HK-2 (cell line): ENCODE data around the gene ITGB7.

ENCODE experiments used
- DNase-seq: peaks from one replicate; pipeline ENCODE4 v3.0.0-alpha.2; 2018; ENCODE audit not compliant: unreplicated experiment

Gene ITGB7

GRCh38 chr12:53207042-53207441, at the start of gene ITGB7:
Gene ITGB7, minus strand, starts transcription at chr12:53207251. Its CDS starts 6,808 bp downstream, at chr12:53200443.
- no peak for DNase-seq

GRCh38 chr12:53255996-53256395, 48.9 kb upstream of the ITGB7 start:
- no peak for DNase-seq

DNA sequence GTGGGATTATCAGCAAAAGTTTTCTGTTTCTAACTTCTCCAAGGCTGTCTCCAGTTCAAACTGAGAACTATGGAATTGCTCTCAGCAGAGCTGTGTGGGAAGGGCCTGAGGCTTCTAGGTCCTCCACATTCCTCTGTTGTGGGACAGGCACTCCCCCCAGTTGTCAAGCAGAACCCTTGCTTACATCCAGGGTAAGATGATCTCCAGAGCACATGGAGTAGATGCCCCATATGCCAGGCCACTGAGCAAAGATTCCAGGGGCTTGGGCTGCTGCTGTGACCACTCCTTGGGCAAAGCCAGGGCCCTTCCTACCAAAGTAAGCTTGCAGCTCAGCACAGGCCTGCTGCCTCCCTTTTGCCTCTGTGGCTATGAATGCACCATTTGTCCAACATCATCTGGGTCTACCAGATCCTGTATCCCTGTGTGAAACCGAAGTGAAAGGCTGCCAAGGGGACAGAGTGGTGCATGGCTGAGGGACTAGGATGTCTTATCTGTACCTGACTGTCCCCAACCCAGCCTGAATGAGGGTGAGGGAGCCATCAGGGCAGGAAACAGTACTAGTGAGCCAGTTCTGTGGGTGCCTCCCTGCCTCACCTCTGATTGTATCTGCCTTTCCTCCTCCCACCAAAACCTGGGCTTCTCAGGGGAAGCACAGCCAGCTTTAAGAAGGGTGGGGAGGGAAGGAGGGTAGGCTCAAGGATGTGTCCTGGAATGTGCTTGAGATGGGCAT, 47.9 kb upstream of the ITGB7 start:
- no peak for DNase-seq

GRCh38 chr12:53253298-53253697, 46.2 kb upstream of the ITGB7 start:
- no peak for DNase-seq

DNA sequence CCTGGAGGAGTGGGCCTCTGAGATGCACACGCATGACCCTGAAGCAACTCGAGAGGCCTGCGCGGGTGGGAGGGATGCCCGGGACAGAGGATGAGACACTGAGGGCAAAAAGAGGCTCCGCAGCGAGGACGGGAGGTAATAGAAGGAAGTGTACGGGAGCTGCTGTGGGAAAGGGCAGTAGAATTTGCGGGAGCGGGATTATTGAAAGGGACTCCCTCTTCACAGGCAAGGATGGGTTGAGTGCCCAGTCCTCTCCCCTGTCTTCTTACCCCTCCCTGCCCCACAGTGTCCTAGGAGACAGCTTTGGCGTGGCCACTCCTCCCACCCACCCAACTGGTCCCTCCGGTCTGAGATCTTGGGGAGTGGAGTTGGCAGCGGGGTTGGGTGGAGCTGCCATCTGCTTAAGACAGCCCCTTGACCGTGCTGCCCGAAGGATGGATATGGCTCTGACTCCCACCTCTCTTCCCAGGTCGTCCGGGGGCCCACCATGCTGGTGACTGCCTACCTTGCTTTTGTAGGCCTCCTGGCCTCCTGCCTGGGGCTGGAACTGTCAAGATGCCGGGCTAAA, 45.4 kb upstream of the ITGB7 start:
- no peak for DNase-seq

GRCh38 chr12:53251477-53252348, 44.7 kb upstream of the ITGB7 start:
- peak; percentile 86 for DNase-seq

DNA sequence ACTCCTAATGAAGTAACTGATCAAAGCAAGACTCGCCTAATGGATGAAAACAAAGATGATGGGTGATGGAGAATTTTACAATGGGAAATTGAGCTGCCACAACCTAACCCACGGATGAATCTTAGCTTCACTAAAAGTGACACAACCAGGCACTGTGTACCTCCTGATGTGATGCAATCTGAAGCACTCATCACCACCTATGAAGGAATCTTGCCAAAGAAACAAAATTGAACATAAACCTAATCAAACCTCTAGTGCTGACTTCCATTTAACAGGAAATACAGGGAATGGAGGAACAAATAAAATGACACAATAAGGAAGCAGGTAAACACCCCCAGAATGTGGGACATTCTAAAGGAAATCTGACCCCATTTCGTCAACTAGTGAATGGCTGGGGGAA, 38.2 kb upstream of the ITGB7 start:
- no peak for DNase-seq

- no peak for DNase-seq
Observed at GRCh38 chr12:53244337-53244736, 37.3 kb upstream of the ITGB7 start.

GRCh38 chr12:53241623-53242412, 34.8 kb upstream of the ITGB7 start:
- no peak for DNase-seq

- no peak for DNase-seq
Observed at GRCh38 chr12:53239643-53240258, 32.7 kb upstream of the ITGB7 start.

GRCh38 chr12:53236443-53237111, 29.5 kb upstream of the ITGB7 start:
- no peak for DNase-seq

DNA sequence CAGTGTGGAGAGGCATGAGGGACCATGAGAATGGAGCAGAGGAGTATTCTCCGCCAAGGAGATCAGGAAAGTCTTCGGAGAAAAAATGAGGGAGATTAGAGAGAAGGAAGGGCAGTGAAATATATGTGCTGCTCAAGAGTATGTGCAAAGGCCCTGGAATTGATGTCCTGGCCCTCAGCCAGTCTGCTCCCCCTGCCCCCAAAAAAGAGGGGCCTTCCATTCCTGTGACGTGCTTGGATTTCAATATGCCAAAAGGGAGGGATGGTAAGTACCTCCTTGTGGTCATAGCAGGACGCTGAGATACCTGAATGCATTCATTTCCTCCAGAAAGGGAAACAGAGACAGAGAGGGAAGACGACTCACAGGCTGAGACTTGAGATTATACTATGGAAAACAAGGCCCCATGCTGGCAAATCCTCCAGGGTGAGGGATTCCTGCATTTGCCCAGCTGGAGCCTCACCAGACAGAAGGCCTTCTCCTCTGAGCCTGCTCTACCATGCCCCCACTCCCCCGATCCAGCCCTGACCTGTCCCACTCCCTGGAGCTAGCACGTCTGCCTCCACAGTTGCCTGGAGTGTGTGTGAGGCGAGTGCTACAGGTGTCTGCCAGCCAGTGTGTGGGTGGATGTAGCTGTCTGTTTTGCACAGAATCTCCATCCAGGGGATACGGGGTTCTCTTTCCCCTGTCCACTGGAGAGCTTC, 28.8 kb upstream of the ITGB7 start:
- DNase-seq, result no peak

DNA sequence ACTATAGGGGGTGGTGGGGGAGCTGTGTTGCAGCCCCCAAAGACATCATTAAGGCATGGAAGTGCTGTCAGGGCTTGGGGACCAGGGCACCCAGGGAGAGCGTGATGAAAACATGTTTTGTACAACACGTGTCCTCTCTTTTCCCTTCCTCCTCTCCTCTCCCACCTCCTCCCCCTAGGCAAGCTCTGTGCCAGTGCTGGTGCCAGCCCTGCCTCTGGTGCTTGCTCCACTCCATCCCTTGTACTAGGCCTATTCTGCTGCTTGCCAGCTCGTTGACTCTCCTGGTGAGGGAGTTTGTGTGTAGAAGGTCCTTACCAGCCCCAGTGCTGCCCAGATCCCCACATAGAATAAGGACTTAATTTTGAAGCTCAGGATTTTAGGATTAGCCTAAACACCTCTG, 28.1 kb upstream of the ITGB7 start:
- no peak for DNase-seq

DNA sequence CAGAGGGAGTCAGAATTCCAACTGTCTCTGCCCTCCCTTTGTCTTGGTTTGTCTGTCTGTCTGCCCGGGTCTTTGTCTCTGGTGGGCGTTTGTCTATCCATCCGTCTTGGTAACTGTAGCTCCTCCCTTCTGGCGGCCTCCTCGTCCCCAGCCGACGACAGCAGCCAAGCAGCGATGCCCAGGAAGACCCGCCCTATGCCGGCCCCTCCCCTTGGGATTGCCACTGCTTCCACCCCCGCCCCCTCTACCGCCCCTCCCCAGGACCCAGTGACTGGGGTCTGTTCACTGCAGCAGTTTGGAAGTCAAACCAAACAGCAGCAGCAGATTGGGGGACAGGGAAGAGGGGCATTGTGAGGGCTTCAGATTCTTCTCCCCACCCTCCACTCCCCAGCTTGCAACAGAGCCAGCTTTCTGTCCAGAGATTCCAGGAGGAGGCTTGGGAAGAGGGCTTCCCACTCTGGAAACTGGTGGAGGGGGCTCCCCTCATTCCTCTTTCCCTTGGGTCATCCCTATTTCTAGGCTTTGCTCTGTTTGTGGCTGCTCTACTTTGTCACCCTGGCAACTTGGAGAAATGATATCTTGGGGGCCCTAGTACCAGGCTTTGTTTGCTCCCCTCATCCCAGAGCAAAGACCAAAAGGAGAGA, 27.3 kb upstream of the ITGB7 start:
- no peak for DNase-seq

DNA sequence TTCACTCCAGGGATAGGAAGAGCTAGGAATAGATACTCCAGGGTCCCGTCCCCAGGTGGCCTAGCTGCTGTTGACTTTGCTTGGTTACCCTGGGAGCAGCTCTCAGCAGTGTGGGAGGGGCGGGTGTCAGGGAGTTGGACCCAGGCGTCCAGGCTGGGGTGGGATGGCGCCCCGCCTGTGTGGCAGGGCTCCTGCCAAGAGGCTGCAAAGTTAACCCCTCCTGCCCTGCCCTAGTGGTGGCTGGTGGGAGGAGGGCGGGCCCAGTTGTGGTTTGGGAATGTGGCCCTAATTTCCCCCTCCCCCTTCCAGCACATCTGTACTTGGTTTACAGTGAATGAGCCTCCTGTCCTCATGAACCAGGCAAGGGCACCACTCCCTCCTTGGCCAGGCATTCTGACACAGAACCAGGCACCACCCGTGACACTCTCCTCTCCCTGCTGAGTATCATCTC, 26.6 kb upstream of the ITGB7 start:
- no peak for DNase-seq

GRCh38 chr12:53232646-53233461, 25.8 kb upstream of the ITGB7 start:
- DNase-seq, result peak; percentile 48

DNA sequence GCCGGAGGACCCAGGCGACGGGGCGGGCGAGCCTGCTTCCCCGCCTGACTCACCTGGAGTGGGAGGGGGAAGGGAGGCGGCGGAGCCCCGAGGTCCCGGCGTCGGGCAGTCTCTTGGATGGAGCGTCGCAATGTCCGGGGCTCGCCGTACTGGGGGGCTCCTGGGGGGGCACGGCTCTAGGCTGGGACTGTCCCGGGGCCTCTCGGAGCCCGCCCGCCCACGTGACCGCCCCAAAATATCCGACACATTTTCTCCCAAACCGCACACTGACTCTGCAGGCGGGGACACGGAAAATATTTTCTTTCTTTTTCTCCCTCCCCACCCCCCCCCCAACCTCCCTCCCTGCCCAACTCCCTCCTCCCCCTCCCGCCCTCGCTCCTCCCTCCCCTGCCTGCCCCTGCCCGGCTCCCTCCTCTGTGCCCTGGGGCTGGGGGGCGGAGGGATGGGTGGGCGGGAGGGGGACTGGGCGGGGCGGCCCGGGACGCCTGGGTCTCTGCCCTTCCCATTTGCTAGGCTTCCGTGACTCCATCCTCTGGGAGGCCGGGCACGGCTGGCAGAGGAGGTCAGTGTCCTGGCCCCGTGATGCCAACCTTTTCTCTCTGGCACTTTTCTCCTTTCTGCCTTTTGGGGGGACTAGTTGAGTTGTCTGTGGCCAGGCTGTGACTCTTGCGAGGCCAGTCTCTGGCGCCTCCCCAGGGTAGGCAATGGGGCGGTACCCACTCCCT, 25.0 kb upstream of the ITGB7 start, which contains the start of gene RARG:
TSS of gene RARG (minus strand) at position 289 of the 725 bp plus-strand sequence. CDS start 4,664 bp downstream, outside the sequence.
- DNase-seq, result peak; percentile 83

GRCh38 chr12:53231671-53231920, 24.5 kb upstream of the ITGB7 start:
- DNase-seq, result no peak
